ENCODE measurements around the gene RACK1.

GRCh38 chr5:181221105-181221791 is 22.5 kb downstream of the RACK1 start:
- no peak for TF ChIP-seq CTCF (conservative IDR thresholded peaks at IDR 0.05; ENCODE audit: low read depth in 2 of 2)
- no peak for TF ChIP-seq EZH2 (IDR thresholded peaks at IDR 0.05; ENCODE audit: low read depth, unreplicated experiment)
- no peak for TF ChIP-seq POLR2AphosphoS5 (IDR thresholded peaks at IDR 0.05; ENCODE audit: low read depth)
- TF ChIP-seq ZNF331 (CRISPR knock-in tag; IDR thresholded peaks at IDR 0.05; ENCODE audit: low read depth) = no peak
- no peak for TF ChIP-seq STAT1 (IDR thresholded peaks at IDR 0.05; ENCODE audit: unreplicated experiment)
- TF ChIP-seq REST (IDR thresholded peaks at IDR 0.05; ENCODE audit: unreplicated experiment) = no peak
- no peak for TF ChIP-seq JUNB (IDR thresholded peaks at IDR 0.05; ENCODE audit: unreplicated experiment)
- no peak for TF ChIP-seq EZH2phosphoT487 (IDR thresholded peaks at IDR 0.05; ENCODE audit: unreplicated experiment)
- no peak for TF ChIP-seq ZNF462 (CRISPR knock-in tag; IDR thresholded peaks at IDR 0.05)
- no peak for TF ChIP-seq NANOG (IDR thresholded peaks at IDR 0.05; ENCODE audit: borderline replicate concordance)

Measured in GM23338 (cell line).